GM12801 (cell line): Measurements from ENCODE around the gene NPHP4.

ENCODE experiments used
- CTCF ChIP-seq: IDR thresholded peaks from one replicate; pipeline ENCODE4 v1.5.1; 2011; ENCODE audit warnings: control low read depth; ENCODE audit not compliant: insufficient read length; ENCODE audit errors: extremely low read depth

The NPHP4 gene

GRCh38 chr1:5879421-5879820 is 112.8 kb downstream of the NPHP4 start:
- no peak for TF ChIP-seq CTCF

- no peak for TF ChIP-seq CTCF
Measured at GRCh38 chr1:5878971-5879370, 113.3 kb downstream of the NPHP4 start.

GRCh38 chr1:5877683-5878530 is 114.3 kb downstream of the NPHP4 start:
- no peak for TF ChIP-seq CTCF

- TF ChIP-seq CTCF = no peak
Measured at GRCh38 chr1:5877001-5877400, 115.2 kb downstream of the NPHP4 start.

GRCh38 chr1:5876094-5876650 is 116.1 kb downstream of the NPHP4 start:
- TF ChIP-seq CTCF = no peak

GRCh38 chr1:5875345-5875910 is 116.8 kb downstream of the NPHP4 start:
- no peak for TF ChIP-seq CTCF

- no peak for TF ChIP-seq CTCF
Measured at GRCh38 chr1:5874416-5875110, 117.7 kb downstream of the NPHP4 start.
